A549 (cell line): ENCODE results near the gene ARPC1B. TPM values are rescaled to one million over a fixed set of nuclear protein-coding genes. Genes with fewer than 3 reads are reported as not detected.

Experiments
- ATAC-seq, 2 experiments: fragments of 200-7000 bp in 1 of 2; fragments of >200 bp in 1 of 2; cut with Nextera tagmentation in 1 of 2; cut with Tn5 transposase in 1 of 2; 3 replicates each; pipeline versions ENCODE4 v1.8.0 to v1.9.1; 2018 to 2020; ENCODE audit warnings: mild to moderate bottlenecking in 1 of 2, moderate library complexity in 1 of 2
- CTCF ChIA-PET: fragments of 300-600 bp; sonication (Branson Sonifier 250); formaldehyde crosslinking; extraction: SDS; loops from one replicate; lab custom pipeline; 2021; ENCODE audit warnings: antibody characterized with exemption, inconsistent platforms; lab: Yijun Ruan, JAX
- POLR2A ChIA-PET: fragments of 350-600 bp; formaldehyde crosslinking; extraction: SDS; loops from one replicate; lab custom pipeline; 2021; ENCODE audit warnings: antibody characterized with exemption, inconsistent platforms; lab: Yijun Ruan, JAX
- DNase-seq, 2 experiments: peaks; one replicate each; pipeline versions ENCODE4 v3.0.0 to v3.0.0-alpha.2; 2011 to 2016; ENCODE audit warnings: low read depth in 1 of 2, low spot score in 1 of 2
- FAIRE-seq: peaks from 2 replicates; lab custom pipeline; 2011; peaks lifted over from hg19 to GRCh38; lab: Jason Lieb, UNC
- H3K27ac ChIP-seq, 2 experiments: fragments of >200 bp; sonication (Bioruptor Twin); formaldehyde crosslinking; 3 replicates each; pipeline ENCODE4 v1.5.1; 2016 to 2017
- H3K4me1 ChIP-seq: fragments of >200 bp; sonication (Bioruptor Twin); formaldehyde crosslinking; 3 replicates; pipeline ENCODE4 v1.6.1; 2016
- H3K4me2 ChIP-seq: fragments of >200 bp; sonication (Bioruptor Twin); formaldehyde crosslinking; 3 replicates; pipeline ENCODE4 v1.6.1; 2016
- H3K4me3 ChIP-seq: fragments of >200 bp; sonication (Bioruptor Twin); formaldehyde crosslinking; 3 replicates; pipeline ENCODE4 v1.5.1; 2016
- H3K9me3 ChIP-seq: fragments of >200 bp; sonication (Bioruptor Twin); formaldehyde crosslinking; 3 replicates; pipeline ENCODE4 v1.6.1; 2016
- BHLHE40 ChIP-seq: IDR thresholded peaks from 2 replicates; pipeline ENCODE4 v1.6.1; 2012; ENCODE audit warnings: low read depth, low read length, inconsistent platforms
- CBX2 ChIP-seq: fragments of 200-600 bp; sonication (generic); IDR thresholded peaks from 2 replicates; pipeline ENCODE4 v1.6.1; 2016; ENCODE audit warnings: low read depth, mild to moderate bottlenecking, borderline replicate concordance
- CHD2 ChIP-seq: fragments of 150-350 bp; IDR thresholded peaks from 2 replicates; pipeline ENCODE4 v1.6.1; 2014; ENCODE audit warnings: low read length; ENCODE audit not compliant: partially characterized antibody
- CHD4 ChIP-seq: fragments of 200-600 bp; sonication (generic); IDR thresholded peaks from 2 replicates; pipeline ENCODE4 v1.6.1; 2016; ENCODE audit warnings: antibody characterized with exemption, mild to moderate bottlenecking, borderline replicate concordance
- EHF ChIP-seq: fragments of 250-450 bp; sonication (Bioruptor Pico); IDR thresholded peaks from 2 replicates; pipeline ENCODE4 v1.5.0; 2020; ENCODE audit warnings: mild to moderate bottlenecking
- EP300 ChIP-seq, 2 experiments: fragments of >200 bp; sonication (Bioruptor Twin); formaldehyde crosslinking; IDR thresholded peaks; 2 replicates in 1 of 2; 3 replicates in 1 of 2; pipeline ENCODE4 v1.6.1; 2016 to 2017
- ESRRA ChIP-seq: fragments of 150-350 bp; IDR thresholded peaks from 2 replicates; pipeline ENCODE4 v1.6.1; 2014; ENCODE audit warnings: mild to moderate bottlenecking, low read length, borderline replicate concordance
- FOSB ChIP-seq: fragments of 250-450 bp; sonication (Bioruptor Pico); IDR thresholded peaks from 2 replicates; pipeline ENCODE4 v1.5.0; 2020; ENCODE audit warnings: mild to moderate bottlenecking, moderate library complexity
- FOSL2 ChIP-seq, 2 experiments: fragments of 450-650 bp in 1 of 2; fragments of >200 bp in 1 of 2; sonication (Bioruptor Twin) in 1 of 2; formaldehyde crosslinking; IDR thresholded peaks; 2 replicates each; pipeline versions ENCODE4 v1.5.0 to v1.6.1; 2016 to 2020; ENCODE audit warnings: mild to moderate bottlenecking in 1 of 2, moderate library complexity in 1 of 2
- HES2 ChIP-seq: fragments of >200 bp; sonication (Bioruptor Twin); formaldehyde crosslinking; IDR thresholded peaks from 2 replicates; pipeline ENCODE4 v1.6.1; 2016
- HEYL ChIP-seq: fragments of 250-450 bp; sonication (Bioruptor Pico); IDR thresholded peaks from 2 replicates; pipeline ENCODE4 v1.8.0; 2021; ENCODE audit warnings: mild to moderate bottlenecking, moderate library complexity
- HOXA7 ChIP-seq: fragments of 250-450 bp; sonication (Bioruptor Pico); IDR thresholded peaks from 2 replicates; pipeline ENCODE4 v1.5.0; 2020; ENCODE audit warnings: mild to moderate bottlenecking, moderate library complexity
- HOXB13 ChIP-seq: fragments of 250-450 bp; sonication (Bioruptor Pico); IDR thresholded peaks from 2 replicates; pipeline ENCODE4 v1.5.0; 2020; ENCODE audit warnings: low read depth, mild to moderate bottlenecking, moderate library complexity
- JUN ChIP-seq, 2 experiments: fragments of >200 bp; sonication (Bioruptor Twin); formaldehyde crosslinking; IDR thresholded peaks; 2 replicates in 1 of 2; 3 replicates in 1 of 2; pipeline ENCODE4 v1.6.1; 2016 to 2017
- KDM1A ChIP-seq: fragments of 200-600 bp; sonication (generic); IDR thresholded peaks from 2 replicates; pipeline ENCODE4 v1.6.1; 2016; ENCODE audit warnings: low read depth, mild to moderate bottlenecking
- MAZ ChIP-seq: fragments of 150-350 bp; IDR thresholded peaks from 2 replicates; pipeline ENCODE4 v1.6.1; 2014; ENCODE audit warnings: antibody characterized with exemption, low read depth, low read length, borderline replicate concordance
- NFE2L2 ChIP-seq: fragments of 150-350 bp; conservative IDR thresholded peaks from 2 replicates; pipeline ENCODE4 v1.6.1; 2014; ENCODE audit warnings: low read length
- NPAS2 ChIP-seq: fragments of 250-450 bp; sonication (Bioruptor Pico); IDR thresholded peaks from 2 replicates; pipeline ENCODE4 v1.8.0; 2022; ENCODE audit warnings: mild to moderate bottlenecking, moderate library complexity, borderline replicate concordance
- NR3C1 ChIP-seq: fragments of >200 bp; sonication (Bioruptor Twin); formaldehyde crosslinking; IDR thresholded peaks from 3 replicates; pipeline ENCODE4 v1.6.1; 2017
- PHF8 ChIP-seq: fragments of 200-600 bp; sonication (generic); IDR thresholded peaks from 2 replicates; pipeline ENCODE4 v1.6.1; 2016; ENCODE audit warnings: low read depth, mild to moderate bottlenecking, antibody characterized with exemption, moderate library complexity, borderline replicate concordance
- POLR2AphosphoS2 ChIP-seq: conservative IDR thresholded peaks from 2 replicates; pipeline ENCODE4 v1.6.1; 2012; ENCODE audit warnings: low read length, improper control_type of control experiment, inconsistent platforms
- RARB ChIP-seq: fragments of 250-450 bp; sonication (Bioruptor Pico); IDR thresholded peaks from 2 replicates; pipeline ENCODE4 v1.8.0; 2021; ENCODE audit warnings: mild to moderate bottlenecking, moderate library complexity
- RCOR1 ChIP-seq: fragments of 150-350 bp; IDR thresholded peaks from 2 replicates; pipeline ENCODE4 v1.6.1; 2014; ENCODE audit warnings: antibody characterized with exemption, low read length, low read depth
- RFX5 ChIP-seq: fragments of 450-650 bp; IDR thresholded peaks from 2 replicates; pipeline ENCODE4 v1.7.1; 2014; ENCODE audit warnings: antibody characterized with exemption, mild to moderate bottlenecking, moderate library complexity
- SMC3 ChIP-seq: fragments of >200 bp; sonication (Bioruptor Twin); formaldehyde crosslinking; IDR thresholded peaks from 3 replicates; pipeline ENCODE4 v1.6.1; 2018; ENCODE audit warnings: inconsistent platforms
- SREBF2 ChIP-seq: fragments of 450-650 bp; IDR thresholded peaks from 2 replicates; pipeline ENCODE4 v1.6.1; 2014; ENCODE audit warnings: mild to moderate bottlenecking, moderate library complexity
- TP53 ChIP-seq: fragments of 250-450 bp; sonication (Bioruptor Pico); IDR thresholded peaks from 2 replicates; pipeline ENCODE4 v1.5.0; 2021; ENCODE audit warnings: mild to moderate bottlenecking, moderate library complexity
- ZC3H11A ChIP-seq: fragments of 450-650 bp; IDR thresholded peaks from 2 replicates; pipeline ENCODE4 v1.6.1; 2014; ENCODE audit warnings: antibody characterized with exemption, mild to moderate bottlenecking
- ZFP36 ChIP-seq: fragments of 450-650 bp; IDR thresholded peaks from 2 replicates; pipeline ENCODE4 v1.6.1; 2014; ENCODE audit warnings: borderline replicate concordance; ENCODE audit not compliant: partially characterized antibody
- ZNF302 ChIP-seq: fragments of 250-450 bp; sonication (Bioruptor Pico); IDR thresholded peaks from 2 replicates; pipeline ENCODE4 v1.9.0; 2021; ENCODE audit warnings: inconsistent platforms, mild to moderate bottlenecking, moderate library complexity
- ZSCAN20 ChIP-seq: fragments of 250-450 bp; sonication (Bioruptor Pico); IDR thresholded peaks from 2 replicates; pipeline ENCODE4 v1.8.0; 2022; ENCODE audit warnings: mild to moderate bottlenecking, moderate library complexity
- WGBS: methylation state at CpG from one replicate; pipeline ENCODE4 v1.1.6; 2017; ENCODE audit errors: missing lambda C conversion rate; 5-methylcytosine and 5-hydroxymethylcytosine counted together
- polyA plus RNA-seq, 4 experiments: library from polyadenylated mRNA; depleted of rRNA in 3 of 4; stranded (reverse); fragments of >200 nt; fragmentation: RNase III in 1 of 4; extraction: RNeasy Plus Mini Kit Qiagen cat#74134 plus additional on column Dnase treatment in 1 of 4; gene quantifications; 2 replicates in 3 of 4; 3 replicates in 1 of 4; pipeline ENCODE4 v1.2.3, GENCODE V29; 2011 to 2017
- TF ChIP-seq, protein P1 (sequence below): IDR thresholded peaks from 2 replicates; pipeline ENCODE4 v1.6.1; 2012
- TF ChIP-seq, protein P2 (sequence below): fragments of >200 bp; sonication (Bioruptor Twin); formaldehyde crosslinking; IDR thresholded peaks from 3 replicates; pipeline ENCODE4 v1.6.1; 2016

ARPC1B gene
- polyA plus RNA-seq, 2 of the 4 experiments (the other 2 are of a cell fraction) = 197 to 294 TPM

- ChIA-PET CTCF (interaction anchor here (0.5 to 1.5 kb wide), 3 partner anchors 10 to 55 kb away, joined by 3 to 9 read pairs (median 4); no protein-coding TSS in a partner anchor), POLR2A (no interaction called here)
- ATAC-seq (no peak), FAIRE-seq (no peak), DNase-seq (no peak)
- TF ChIP-seq HOXA7 (CRISPR knock-in tag) (no peak), CHD4 (no peak), FOSL2 (IDR thresholded peaks at IDR 0.05) (no peak), FOSL2 (CRISPR knock-in tag; IDR thresholded peaks at IDR 0.05) (no peak), CBX2 (no peak), EHF (no peak), POLR2AphosphoS2 (no peak), RARB (CRISPR knock-in tag) (no peak), ESRRA (no peak), ZC3H11A (no peak), NR3C1 (no peak), MAZ (no peak), SMC3 (no peak), PHF8 (no peak), BHLHE40 (no peak), FOSB (CRISPR knock-in tag) (no peak), CHD2 (no peak), SREBF2 (no peak), ZFP36 (no peak), JUN (IDR thresholded peaks at IDR 0.05) (no peak)
- TF ChIP-seq, protein P1, sequence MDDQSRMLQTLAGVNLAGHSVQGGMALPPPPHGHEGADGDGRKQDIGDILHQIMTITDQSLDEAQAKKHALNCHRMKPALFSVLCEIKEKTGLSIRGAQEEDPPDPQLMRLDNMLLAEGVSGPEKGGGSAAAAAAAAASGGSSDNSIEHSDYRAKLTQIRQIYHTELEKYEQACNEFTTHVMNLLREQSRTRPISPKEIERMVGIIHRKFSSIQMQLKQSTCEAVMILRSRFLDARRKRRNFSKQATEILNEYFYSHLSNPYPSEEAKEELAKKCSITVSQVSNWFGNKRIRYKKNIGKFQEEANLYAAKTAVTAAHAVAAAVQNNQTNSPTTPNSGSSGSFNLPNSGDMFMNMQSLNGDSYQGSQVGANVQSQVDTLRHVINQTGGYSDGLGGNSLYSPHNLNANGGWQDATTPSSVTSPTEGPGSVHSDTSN = no peak
- Histone ChIP-seq H3K4me1 (peaks cover 9% of the 10 kb centered on the region; the same call in 2 of the 3 replicates), H3K4me3 (no peak overlapping the region), H3K27ac (no peak overlapping the region), H3K9me3 (no peaks in the 10 kb centered on the region), H3K4me2 (no peak overlapping the region)
- WGBS = 96% methylated on average over 9 of the region's 9 CpGs
Observed at GRCh38 chr7:99433158-99433557, 58.6 kb downstream of the ARPC1B start.

- H3K9me3 ChIP-seq = no peaks in the 10 kb centered on the region
- WGBS = 3% methylated on average over 19 of the region's 20 CpGs
- peak overlapping the region; percentile 86 for H3K4me3 ChIP-seq
- POLR2A ChIA-PET = interaction anchor here (0.6 to 1.5 kb wide), 6 partner anchors 8 to 29 kb away, joined by 3 to 16 read pairs (median 4); partner anchors contain the start of genes BUD31 and PDAP1
- TF ChIP-seq ZSCAN20 (CRISPR knock-in tag) (no peak), ZNF302 (CRISPR knock-in tag) (no peak), EP300 (IDR thresholded peaks at IDR 0.05) (no peak), KDM1A (no peak), RCOR1 (no peak), HOXA7 (CRISPR knock-in tag) (no peak), TP53 (CRISPR knock-in tag) (no peak), ZC3H11A (no peak), HOXB13 (CRISPR knock-in tag) (no peak), SREBF2 (no peak), NFE2L2 (no peak), NPAS2 (CRISPR knock-in tag) (no peak), HES2 (no peak), RFX5 (no peak), HEYL (no peak), ZFP36 (no peak), MAZ (no peak), CHD2 (no peak), JUN (IDR thresholded peaks at IDR 0.05) (no peak)
- TF ChIP-seq, protein P2, sequence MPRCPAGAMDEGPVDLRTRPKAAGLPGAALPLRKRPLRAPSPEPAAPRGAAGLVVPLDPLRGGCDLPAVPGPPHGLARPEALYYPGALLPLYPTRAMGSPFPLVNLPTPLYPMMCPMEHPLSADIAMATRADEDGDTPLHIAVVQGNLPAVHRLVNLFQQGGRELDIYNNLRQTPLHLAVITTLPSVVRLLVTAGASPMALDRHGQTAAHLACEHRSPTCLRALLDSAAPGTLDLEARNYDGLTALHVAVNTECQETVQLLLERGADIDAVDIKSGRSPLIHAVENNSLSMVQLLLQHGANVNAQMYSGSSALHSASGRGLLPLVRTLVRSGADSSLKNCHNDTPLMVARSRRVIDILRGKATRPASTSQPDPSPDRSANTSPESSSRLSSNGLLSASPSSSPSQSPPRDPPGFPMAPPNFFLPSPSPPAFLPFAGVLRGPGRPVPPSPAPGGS = no peak
- peak overlapping the region; percentile 79 for H3K4me2 ChIP-seq
- DNase-seq = no peak
- H3K27ac ChIP-seq = peak overlapping the region; percentile 93 to 99
- ATAC-seq = peak; percentile 25 to 42; a peak in 3 of 6 replicates
- FAIRE-seq = no peak
- peaks cover 18% of the 10 kb centered on the region; the same call in 2 of the 3 replicates for H3K4me1 ChIP-seq
- CTCF ChIA-PET = interaction anchor here (5.0 kb wide), 1 partner anchor 12 kb away, joined by 24 read pairs; no protein-coding TSS in a partner anchor
Observed at GRCh38 chr7:99437946-99438572, 63.5 kb downstream of the ARPC1B start.
